ENCODE data around the gene NEGR1.

The NEGR1 gene

GRCh38 chr1:71351438-71351837 is 930.9 kb downstream of the NEGR1 start:
- no peak for DNase-seq (ENCODE audit: low read depth)

DNA sequence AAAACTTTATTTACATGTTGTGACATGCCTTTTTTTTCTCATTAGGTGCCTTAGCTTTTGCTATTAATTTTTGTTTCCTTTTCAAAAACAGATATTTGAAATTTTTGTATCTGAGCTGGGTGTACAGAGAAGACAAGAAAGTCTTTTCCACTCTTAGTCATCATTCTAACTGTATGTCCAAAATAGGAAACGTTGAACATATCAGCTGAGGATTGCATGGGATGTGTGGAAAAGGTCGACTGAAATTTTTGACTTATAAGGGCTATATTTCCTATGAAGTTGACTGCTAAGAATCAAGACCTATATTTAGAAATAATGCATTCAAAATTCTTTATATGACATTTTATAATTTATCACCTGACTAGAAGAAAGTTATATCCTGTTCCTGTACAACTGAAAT is 931.5 kb downstream of the NEGR1 start:
- no peak for DNase-seq (ENCODE audit: low read depth)

- no peak for DNase-seq (ENCODE audit: low read depth)
These were observed 932.0 kb downstream of the NEGR1 start for GRCh38 chr1:71350330-71350729.
